ENCODE results near the gene REPS2.

REPS2 gene

GRCh38 chrX:17164941-17165340 is 218.5 kb downstream of the REPS2 start:
- no peak for TF ChIP-seq CTCF (IDR thresholded peaks at IDR 0.05; ENCODE audit: low read depth, low read length, missing control alignments)
- no peak overlapping the region for H3K4me3 ChIP-seq (ENCODE audit: low read depth, low read length)
- no peak for DNase-seq (ENCODE audit: low read depth)

- no peak for TF ChIP-seq CTCF (IDR thresholded peaks at IDR 0.05; ENCODE audit: low read depth, low read length, missing control alignments)
- no peak for DNase-seq (ENCODE audit: low read depth)
- H3K4me3 ChIP-seq (ENCODE audit: low read depth, low read length): no peak overlapping the region
Observed at GRCh38 chrX:17167915-17168314, 221.5 kb downstream of the REPS2 start.

GRCh38 chrX:17170973-17171372 is 224.5 kb downstream of the REPS2 start:
- TF ChIP-seq CTCF (IDR thresholded peaks at IDR 0.05; ENCODE audit: low read depth, low read length, missing control alignments): no peak
- H3K4me3 ChIP-seq (ENCODE audit: low read depth, low read length): no peak overlapping the region
- DNase-seq (ENCODE audit: low read depth): no peak

GRCh38 chrX:17174671-17175070 is 228.2 kb downstream of the REPS2 start:
- no peak overlapping the region for H3K4me3 ChIP-seq (ENCODE audit: low read depth, low read length)
- TF ChIP-seq CTCF (IDR thresholded peaks at IDR 0.05; ENCODE audit: low read depth, low read length, missing control alignments): no peak
- DNase-seq (ENCODE audit: low read depth): no peak

- no peak overlapping the region for H3K4me3 ChIP-seq (ENCODE audit: low read depth, low read length)
- TF ChIP-seq CTCF (IDR thresholded peaks at IDR 0.05; ENCODE audit: low read depth, low read length, missing control alignments): no peak
- no peak for DNase-seq (ENCODE audit: low read depth)
Observed at GRCh38 chrX:17182317-17182716, 235.9 kb downstream of the REPS2 start.

- DNase-seq (ENCODE audit: low read depth): no peak
- no peak for TF ChIP-seq CTCF (IDR thresholded peaks at IDR 0.05; ENCODE audit: low read depth, low read length, missing control alignments)
- no peak overlapping the region for H3K4me3 ChIP-seq (ENCODE audit: low read depth, low read length)
Observed at GRCh38 chrX:17183566-17183965, 237.1 kb downstream of the REPS2 start.

- no peak for DNase-seq (ENCODE audit: low read depth)
- TF ChIP-seq CTCF (IDR thresholded peaks at IDR 0.05; ENCODE audit: low read depth, low read length, missing control alignments): no peak
Observed at GRCh38 chrX:17185431-17185830, 239.0 kb downstream of the REPS2 start.

More at GRCh38 chrX:17185431-17185830, 239.0 kb downstream of the REPS2 start:
- H3K4me3 ChIP-seq (ENCODE audit: low read depth, low read length): no peak overlapping the region

Measured in GM12864 (cell line).